ENCODE measurements around the gene MRNIP.

MRNIP gene

GRCh38 chr5:179803651-179804554 lies 54.7 kb downstream of the MRNIP start:
- DNase-seq (ENCODE audit: low read depth): peak; percentile 40

- no peak for DNase-seq (ENCODE audit: low read depth)
Measured at GRCh38 chr5:179802950-179803562, 55.6 kb downstream of the MRNIP start.

- DNase-seq (ENCODE audit: low read depth): no peak
Measured at GRCh38 chr5:179802207-179802883, 56.3 kb downstream of the MRNIP start.

GRCh38 chr5:179801304-179802206 lies 57.1 kb downstream of the MRNIP start:
- peak; percentile 74 for DNase-seq (ENCODE audit: low read depth)

- no peak for DNase-seq (ENCODE audit: low read depth)
Measured at GRCh38 chr5:179800696-179801201, 57.9 kb downstream of the MRNIP start.

- no peak for DNase-seq (ENCODE audit: low read depth)
Measured at GRCh38 chr5:179800071-179800695, 58.4 kb downstream of the MRNIP start.

- DNase-seq (ENCODE audit: low read depth): no peak
Measured at GRCh38 chr5:179799644-179799973, 59.0 kb downstream of the MRNIP start.

- DNase-seq (ENCODE audit: low read depth): no peak
Measured at GRCh38 chr5:179798771-179799643, 59.6 kb downstream of the MRNIP start.

GRCh38 chr5:179798144-179798770 lies 60.4 kb downstream of the MRNIP start:
- no peak for DNase-seq (ENCODE audit: low read depth)

- DNase-seq (ENCODE audit: low read depth): no peak
Measured at GRCh38 chr5:179797741-179798140, 60.9 kb downstream of the MRNIP start.

- DNase-seq (ENCODE audit: low read depth): no peak
Measured at GRCh38 chr5:179796877-179797608, 61.6 kb downstream of the MRNIP start.

- peak; percentile 43 for DNase-seq (ENCODE audit: low read depth)
Measured at GRCh38 chr5:179795863-179796833, 62.5 kb downstream of the MRNIP start.

GRCh38 chr5:179795049-179795862 lies 63.4 kb downstream of the MRNIP start:
- DNase-seq (ENCODE audit: low read depth): no peak

GRCh38 chr5:179794575-179794974 lies 64.0 kb downstream of the MRNIP start:
- no peak for DNase-seq (ENCODE audit: low read depth)

- no peak for DNase-seq (ENCODE audit: low read depth)
Measured at GRCh38 chr5:179794171-179794570, 64.4 kb downstream of the MRNIP start.

- DNase-seq (ENCODE audit: low read depth): no peak
Measured at GRCh38 chr5:179793468-179794139, 65.0 kb downstream of the MRNIP start, which contains the start of gene LTC4S. LTC4S (plus strand) TSS chr5:179793986; CDS start chr5:179794081, 95 bp downstream.
